NCI-H128 (cell line): ENCODE results near the gene DLGAP1.

Experiments used
- DNase-seq: peaks from one replicate; lab custom pipeline; 2025; ENCODE audit not compliant: unreplicated experiment; lab: John Stamatoyannopoulos, UW

The DLGAP1 gene

GRCh38 chr18:3906116-3906750 lies 548.9 kb downstream of the DLGAP1 start:
- DNase-seq = no peak

DNA sequence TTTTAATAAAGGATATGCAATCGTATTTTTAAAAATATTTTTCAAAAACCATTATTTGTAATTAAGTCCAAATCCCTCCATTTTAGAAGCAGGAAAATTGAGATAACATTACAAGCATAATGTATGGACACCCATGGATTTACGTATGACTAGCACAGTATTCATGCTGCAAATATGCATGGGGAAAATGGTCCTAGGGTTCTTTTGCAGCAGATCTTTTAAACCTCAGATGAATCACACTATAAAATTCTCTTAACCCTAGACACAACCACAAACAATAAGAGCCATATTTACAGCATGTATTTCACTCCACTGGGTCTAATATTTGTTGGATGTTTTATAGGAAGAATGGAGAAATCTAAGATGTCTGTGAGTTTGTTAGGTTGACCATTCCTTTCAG lies 551.8 kb downstream of the DLGAP1 start:
- DNase-seq = no peak

GRCh38 chr18:3902676-3903075 lies 552.4 kb downstream of the DLGAP1 start:
- no peak for DNase-seq

DNA sequence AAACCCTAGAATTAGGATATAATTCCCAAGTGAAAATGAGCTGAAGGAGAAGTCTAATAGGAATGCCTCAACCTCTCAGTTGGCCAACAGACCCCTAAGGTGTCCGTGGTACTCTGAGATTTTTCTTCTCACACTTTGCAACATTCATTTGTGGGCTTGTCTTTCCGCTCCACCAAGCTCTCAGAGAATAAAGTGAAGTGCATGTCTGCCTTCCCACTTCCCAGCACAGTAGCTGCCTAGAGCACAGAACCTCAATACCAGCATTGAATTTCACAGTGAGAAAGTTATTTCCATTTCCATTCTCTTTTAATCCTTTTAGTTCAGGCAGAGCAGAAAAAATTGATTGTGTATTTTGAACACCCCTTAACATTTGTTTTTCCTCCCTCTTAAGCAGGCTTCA lies 553.3 kb downstream of the DLGAP1 start:
- no peak for DNase-seq

DNA sequence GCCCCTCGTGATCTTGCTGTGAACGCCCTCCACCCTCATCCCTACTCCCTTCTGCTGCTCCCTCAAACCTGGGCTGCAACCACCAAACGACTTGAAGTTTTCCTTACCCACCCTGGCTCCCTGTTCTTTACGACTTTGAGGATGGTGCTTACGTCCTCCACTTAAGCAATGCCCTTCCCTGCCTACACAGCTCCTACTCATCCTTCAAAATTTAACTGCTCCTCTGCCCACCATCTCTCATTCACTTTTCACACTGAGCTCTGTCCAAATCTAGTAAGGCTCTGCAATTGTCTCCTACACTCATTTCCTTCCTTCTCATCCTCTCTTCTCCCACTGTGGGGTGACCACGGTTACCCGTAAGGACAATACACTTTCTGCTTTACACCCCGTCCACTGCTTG lies 554.1 kb downstream of the DLGAP1 start:
- DNase-seq = no peak

DNA sequence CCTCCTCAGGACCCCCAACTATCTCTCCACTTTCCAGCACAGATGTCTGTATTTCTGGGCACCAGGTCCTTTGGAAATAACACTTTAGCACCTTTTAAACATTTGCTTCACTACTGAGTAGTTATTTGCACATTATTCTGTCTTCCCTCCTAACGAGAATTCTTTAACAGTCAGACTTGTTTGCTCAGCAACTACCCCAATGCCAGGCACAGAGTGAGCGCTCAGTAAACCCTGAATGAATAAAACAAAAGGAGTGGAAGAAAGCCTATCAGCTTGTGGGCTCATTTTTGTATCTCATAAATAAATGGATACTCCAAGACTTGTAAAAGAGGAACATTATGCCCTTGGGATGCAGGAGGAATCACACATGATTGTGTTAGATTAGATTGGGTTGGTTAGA lies 554.8 kb downstream of the DLGAP1 start:
- no peak for DNase-seq

DNA sequence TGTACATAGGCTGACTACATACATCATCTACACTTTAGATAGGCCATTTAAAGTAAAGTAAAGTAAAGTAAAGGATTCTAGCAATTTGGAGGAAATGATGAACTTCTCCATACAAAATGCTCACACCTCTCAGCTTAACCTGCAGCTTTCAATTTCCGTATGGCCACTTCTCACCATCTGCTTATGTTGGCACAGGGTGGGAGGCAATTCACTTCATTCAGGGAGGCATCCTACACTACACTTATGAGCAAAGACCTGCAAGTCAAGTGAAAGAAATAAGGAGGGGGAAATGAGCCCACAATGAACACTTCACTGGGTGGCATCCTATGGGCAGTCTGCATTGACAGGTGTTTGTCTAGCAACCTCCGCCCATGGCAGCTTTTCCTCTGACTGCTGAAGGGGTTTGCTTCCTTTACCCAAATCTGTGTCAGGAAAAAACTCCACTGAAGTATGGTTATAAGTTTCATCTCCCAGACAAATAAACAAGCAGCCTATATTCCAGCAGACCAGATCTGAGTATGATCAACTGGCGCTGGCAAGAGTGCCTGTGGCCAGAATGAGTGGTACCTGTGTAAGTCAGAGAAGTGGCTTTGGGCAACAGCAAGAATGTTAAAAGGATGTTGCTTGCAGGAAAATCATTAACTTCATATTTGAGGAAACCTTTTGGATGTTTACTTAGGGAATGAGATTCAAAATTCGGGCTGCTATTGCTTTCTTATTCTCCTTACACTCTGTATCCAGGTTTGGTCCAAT lies 556.1 kb downstream of the DLGAP1 start:
- DNase-seq = no peak

GRCh38 chr18:3892152-3892551 lies 563.0 kb downstream of the DLGAP1 start:
- no peak for DNase-seq

DNA sequence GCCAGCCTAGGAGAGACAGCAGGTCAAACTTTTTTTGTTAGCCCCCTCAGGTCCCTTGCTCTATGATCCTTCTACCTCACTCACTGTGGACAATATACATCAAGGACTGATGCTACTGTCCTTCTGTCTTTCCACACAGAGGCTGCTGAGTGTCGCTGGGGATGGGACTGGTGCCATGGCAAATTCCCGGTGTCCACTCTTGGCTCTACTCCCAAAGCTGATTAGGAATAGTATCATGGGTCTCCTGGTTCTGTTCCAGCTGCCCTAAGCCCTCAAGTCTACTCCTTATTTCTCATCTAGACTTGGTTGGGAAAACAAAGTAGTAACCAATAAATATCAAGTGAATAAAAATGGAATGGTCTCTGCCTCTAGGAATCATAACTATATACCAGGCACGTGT lies 563.9 kb downstream of the DLGAP1 start:
- no peak for DNase-seq

- no peak for DNase-seq
These were observed 565.3 kb downstream of the DLGAP1 start for GRCh38 chr18:3889803-3890202.

- DNase-seq = no peak
These were observed 566.0 kb downstream of the DLGAP1 start for GRCh38 chr18:3889121-3889520.

GRCh38 chr18:3886575-3887322 lies 568.4 kb downstream of the DLGAP1 start:
- no peak for DNase-seq

GRCh38 chr18:3885209-3885792 lies 569.8 kb downstream of the DLGAP1 start:
- no peak for DNase-seq

DNA sequence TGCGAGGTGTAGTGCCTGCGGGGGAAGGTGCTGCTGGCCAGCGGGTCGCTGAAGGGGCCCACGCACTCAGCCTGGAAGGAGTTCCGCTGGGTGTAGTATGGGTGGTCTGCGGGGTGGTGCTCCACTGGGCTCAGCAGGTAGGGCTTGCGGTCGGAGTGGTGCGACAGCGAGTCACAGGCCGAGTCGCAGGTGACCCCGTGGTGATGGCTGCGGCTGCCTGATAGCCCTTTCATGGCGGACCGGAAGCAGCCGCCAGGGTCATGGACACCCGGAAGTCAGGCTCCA lies 575.3 kb downstream of the DLGAP1 start:
- DNase-seq = no peak

GRCh38 chr18:3879114-3879835 lies 575.8 kb downstream of the DLGAP1 start:
- DNase-seq = no peak

GRCh38 chr18:3878401-3878800 lies 576.7 kb downstream of the DLGAP1 start:
- DNase-seq = no peak

- no peak for DNase-seq
These were observed 577.4 kb downstream of the DLGAP1 start for GRCh38 chr18:3877678-3878077.

GRCh38 chr18:3875961-3876360 lies 579.1 kb downstream of the DLGAP1 start:
- no peak for DNase-seq

DNA sequence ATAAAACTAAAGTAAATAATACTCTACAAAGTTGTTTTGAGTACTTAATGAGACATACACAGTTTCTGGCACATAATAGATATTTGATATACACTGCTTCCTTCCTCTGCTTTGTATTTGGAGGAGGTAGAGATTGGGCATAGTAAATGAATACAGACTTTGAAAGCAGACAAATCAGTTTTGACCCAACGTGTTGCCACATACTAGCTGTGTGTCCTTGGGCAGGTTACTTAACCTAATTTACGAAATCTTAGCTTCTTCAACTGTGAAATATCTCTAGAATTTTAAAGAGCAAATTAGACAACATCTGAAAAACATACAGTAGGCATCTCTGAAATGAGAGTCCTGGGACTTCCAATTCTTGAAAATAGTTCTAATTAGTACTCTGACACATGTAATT lies 579.7 kb downstream of the DLGAP1 start:
- no peak for DNase-seq

DNA sequence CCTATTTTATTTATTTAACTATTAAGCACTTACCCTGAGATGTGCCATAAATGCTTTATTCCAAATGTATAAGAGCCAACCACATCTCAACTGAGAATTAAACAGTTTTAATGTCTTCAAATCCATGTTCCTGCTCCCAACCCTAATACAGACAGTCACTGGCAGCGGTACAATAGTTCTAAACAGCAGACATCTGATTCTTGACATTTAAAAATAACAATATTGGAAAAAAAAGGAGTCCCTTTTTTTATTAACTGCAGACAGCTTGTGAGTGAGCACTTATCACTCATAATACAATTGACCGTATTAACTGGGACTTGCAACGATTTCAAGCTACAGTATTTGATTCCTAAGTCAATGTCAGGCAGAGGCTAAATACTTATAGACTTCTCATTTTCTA lies 580.5 kb downstream of the DLGAP1 start:
- no peak for DNase-seq

DNA sequence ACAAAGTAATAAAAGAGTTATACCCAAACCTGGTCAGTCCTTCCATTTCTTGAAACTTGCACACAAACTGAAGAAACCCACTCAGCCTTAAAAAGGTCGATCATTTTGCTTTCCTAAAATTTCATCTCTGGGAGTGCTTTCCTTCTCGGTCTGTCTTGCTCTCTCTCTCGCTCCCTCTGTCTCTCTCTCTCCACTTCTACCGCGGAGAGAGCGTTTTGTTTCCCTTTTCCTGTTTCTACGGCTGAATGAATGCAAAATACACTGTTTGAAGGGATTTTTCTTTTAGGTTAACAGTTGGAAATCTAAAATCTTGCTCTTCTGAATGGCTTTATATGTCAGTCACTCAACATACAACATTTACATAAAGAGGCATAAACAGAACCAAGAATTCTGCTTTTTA lies 581.0 kb downstream of the DLGAP1 start:
- peak; percentile 29 for DNase-seq
